Measurements from ENCODE around the gene POGLUT3.

Gene POGLUT3, protein sequence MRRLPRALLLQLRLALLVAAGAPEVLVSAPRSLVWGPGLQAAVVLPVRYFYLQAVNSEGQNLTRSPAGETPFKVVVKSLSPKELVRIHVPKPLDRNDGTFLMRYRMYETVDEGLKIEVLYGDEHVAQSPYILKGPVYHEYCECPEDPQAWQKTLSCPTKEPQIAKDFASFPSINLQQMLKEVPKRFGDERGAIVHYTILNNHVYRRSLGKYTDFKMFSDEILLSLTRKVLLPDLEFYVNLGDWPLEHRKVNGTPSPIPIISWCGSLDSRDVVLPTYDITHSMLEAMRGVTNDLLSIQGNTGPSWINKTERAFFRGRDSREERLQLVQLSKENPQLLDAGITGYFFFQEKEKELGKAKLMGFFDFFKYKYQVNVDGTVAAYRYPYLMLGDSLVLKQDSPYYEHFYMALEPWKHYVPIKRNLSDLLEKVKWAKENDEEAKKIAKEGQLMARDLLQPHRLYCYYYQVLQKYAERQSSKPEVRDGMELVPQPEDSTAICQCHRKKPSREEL

DNA sequence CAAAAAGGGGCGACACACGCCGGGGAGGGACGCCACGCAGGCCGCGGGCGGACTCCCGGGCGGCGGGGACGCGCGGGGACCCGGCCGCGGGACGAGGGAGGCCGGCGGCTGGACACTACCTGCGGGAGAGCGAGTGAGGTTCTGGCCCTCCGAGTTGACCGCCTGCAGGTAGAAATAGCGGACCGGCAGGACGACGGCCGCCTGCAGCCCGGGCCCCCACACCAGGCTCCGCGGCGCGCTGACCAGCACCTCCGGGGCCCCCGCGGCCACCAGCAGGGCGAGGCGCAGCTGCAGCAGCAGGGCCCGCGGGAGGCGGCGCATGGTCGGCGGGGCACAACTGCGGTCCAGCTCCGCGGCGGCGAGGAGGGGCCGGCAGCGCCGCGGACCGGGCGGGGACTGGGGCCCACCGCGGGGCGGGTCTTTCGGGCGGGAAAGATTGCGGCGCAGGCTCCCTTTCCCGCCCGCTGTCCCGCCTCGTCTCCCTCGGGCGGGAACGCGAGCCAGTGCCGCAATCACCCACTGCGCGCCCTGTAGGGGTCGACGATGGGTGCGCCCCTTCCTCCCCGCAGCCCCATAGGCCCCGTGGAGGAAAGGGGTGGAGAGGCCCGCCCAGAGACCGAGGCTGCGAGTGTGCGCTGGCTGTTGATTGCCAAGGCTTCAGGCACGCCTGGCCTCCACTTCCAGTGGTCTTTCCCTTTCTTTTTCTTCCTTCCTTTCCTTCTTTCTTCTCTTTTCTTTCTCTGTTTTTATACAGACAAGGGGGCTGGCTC is at the start of gene POGLUT3:
Gene POGLUT3, minus strand, starts transcription at position 339 of the 770 bp plus-strand sequence. Its CDS starts 18 bp downstream, at position 321.
- H3K4me1 ChIP-seq (ENCODE audit: control insufficient read depth, insufficient read depth, low read length), result no peaks in the 10 kb centered on the region
- peaks cover 0 to 4% of the 10 kb centered on the region in 2 experiments; a peak in 1 of 3 replicates for H3K36me3 ChIP-seq (ENCODE audit: control insufficient read depth in 2 of 2, insufficient read depth in 1 of 2, low read length in 2 of 2)
- no peaks in the 10 kb centered on the region for H3K9me3 ChIP-seq (ENCODE audit: control insufficient read depth, insufficient read depth, low read depth, low read length)
- ChIA-PET POLR2A (interaction anchor here (0.6 to 1.4 kb wide), 4 partner anchors 18 to 235 kb away, joined by 3 to 7 read pairs (median 3); partner anchors contain the start of gene EXPH5), CTCF (interaction anchor here (0.7 kb wide), 1 partner anchor 1024 kb away, joined by 3 read pairs; no protein-coding TSS in a partner anchor)
- peak within 1 kb of the TSS; percentile 56 for H3K4me3 ChIP-seq (ENCODE audit: low read depth, low read length)
- H3K27ac ChIP-seq (ENCODE audit: extremely low read depth, low read depth, low read length), result peak within 1 kb of the TSS; percentile 90
- TF ChIP-seq ZNF777 (tag by site-specific recombination; IDR thresholded peaks at IDR 0.05; ENCODE audit: borderline replicate concordance), result 0 out of 2 replicates have a peak, but pooled peaks have one; percentile 46
- no peak for TF ChIP-seq ZNF585B (tag by site-specific recombination; IDR thresholded peaks at IDR 0.05)
- no peak for TF ChIP-seq ZNF670 (tag by site-specific recombination; IDR thresholded peaks at IDR 0.05; ENCODE audit: low read depth)
- TF ChIP-seq, protein P1, sequence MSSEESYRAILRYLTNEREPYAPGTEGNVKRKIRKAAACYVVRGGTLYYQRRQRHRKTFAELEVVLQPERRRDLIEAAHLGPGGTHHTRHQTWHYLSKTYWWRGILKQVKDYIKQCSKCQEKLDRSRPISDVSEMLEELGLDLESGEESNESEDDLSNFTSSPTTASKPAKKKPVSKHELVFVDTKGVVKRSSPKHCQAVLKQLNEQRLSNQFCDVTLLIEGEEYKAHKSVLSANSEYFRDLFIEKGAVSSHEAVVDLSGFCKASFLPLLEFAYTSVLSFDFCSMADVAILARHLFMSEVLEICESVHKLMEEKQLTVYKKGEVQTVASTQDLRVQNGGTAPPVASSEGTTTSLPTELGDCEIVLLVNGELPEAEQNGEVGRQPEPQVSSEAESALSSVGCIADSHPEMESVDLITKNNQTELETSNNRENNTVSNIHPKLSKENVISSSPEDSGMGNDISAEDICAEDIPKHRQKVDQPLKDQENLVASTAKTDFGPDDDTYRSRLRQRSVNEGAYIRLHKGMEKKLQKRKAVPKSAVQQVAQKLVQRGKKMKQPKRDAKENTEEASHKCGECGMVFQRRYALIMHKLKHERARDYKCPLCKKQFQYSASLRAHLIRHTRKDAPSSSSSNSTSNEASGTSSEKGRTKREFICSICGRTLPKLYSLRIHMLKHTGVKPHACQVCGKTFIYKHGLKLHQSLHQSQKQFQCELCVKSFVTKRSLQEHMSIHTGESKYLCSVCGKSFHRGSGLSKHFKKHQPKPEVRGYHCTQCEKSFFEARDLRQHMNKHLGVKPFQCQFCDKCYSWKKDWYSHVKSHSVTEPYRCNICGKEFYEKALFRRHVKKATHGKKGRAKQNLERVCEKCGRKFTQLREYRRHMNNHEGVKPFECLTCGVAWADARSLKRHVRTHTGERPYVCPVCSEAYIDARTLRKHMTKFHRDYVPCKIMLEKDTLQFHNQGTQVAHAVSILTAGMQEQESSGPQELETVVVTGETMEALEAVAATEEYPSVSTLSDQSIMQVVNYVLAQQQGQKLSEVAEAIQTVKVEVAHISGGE (tag by site-specific recombination; conservative IDR thresholded peaks at IDR 0.05; ENCODE audit: low read depth), result no peak; the same call in 1 of the 2 replicates
- no peak for TF ChIP-seq ZNF175 (tag by site-specific recombination; IDR thresholded peaks at IDR 0.05)
- TF ChIP-seq ZNF146 (tag by site-specific recombination; IDR thresholded peaks at IDR 0.05), result no peak
- TF ChIP-seq ZBTB6 (tag by site-specific recombination; IDR thresholded peaks at IDR 0.05), result peak; percentile 22; the same call in 1 of the 2 replicates
- no peak for TF ChIP-seq ZNF791 (tag by site-specific recombination; IDR thresholded peaks at IDR 0.05)
- no peak for TF ChIP-seq SETDB1 (IDR thresholded peaks at IDR 0.05; ENCODE audit: insufficient read length, low read length)
- TF ChIP-seq SP2 (tag by site-specific recombination; IDR thresholded peaks at IDR 0.05), result peak; percentile 78
- TF ChIP-seq HOXA7 (CRISPR knock-in tag; IDR thresholded peaks at IDR 0.05; ENCODE audit: borderline replicate concordance), result no peak
- TF ChIP-seq ZFP37 (tag by site-specific recombination; IDR thresholded peaks at IDR 0.05), result no peak; the same call in 1 of the 2 replicates
- TF ChIP-seq ZNF48 (tag by site-specific recombination; IDR thresholded peaks at IDR 0.05), result no peak
- TF ChIP-seq ZNF501 (tag by site-specific recombination; IDR thresholded peaks at IDR 0.05), result no peak
- TF ChIP-seq BCL11B (tag by site-specific recombination; IDR thresholded peaks at IDR 0.05; ENCODE audit: low read depth), result no peak
- TF ChIP-seq, protein P2, sequence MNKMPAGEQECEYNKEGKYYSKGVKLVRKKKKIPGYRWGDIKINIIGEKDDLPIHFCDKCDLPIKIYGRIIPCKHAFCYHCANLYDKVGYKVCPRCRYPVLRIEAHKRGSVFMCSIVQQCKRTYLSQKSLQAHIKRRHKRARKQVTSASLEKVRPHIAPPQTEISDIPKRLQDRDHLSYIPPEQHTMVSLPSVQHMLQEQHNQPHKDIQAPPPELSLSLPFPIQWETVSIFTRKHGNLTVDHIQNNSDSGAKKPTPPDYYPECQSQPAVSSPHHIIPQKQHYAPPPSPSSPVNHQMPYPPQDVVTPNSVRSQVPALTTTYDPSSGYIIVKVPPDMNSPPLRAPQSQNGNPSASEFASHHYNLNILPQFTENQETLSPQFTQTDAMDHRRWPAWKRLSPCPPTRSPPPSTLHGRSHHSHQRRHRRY (tag by site-specific recombination; IDR thresholded peaks at IDR 0.05), result no peak
- TF ChIP-seq ZBTB21 (tag by site-specific recombination; IDR thresholded peaks at IDR 0.05), result no peak
- TF ChIP-seq YY1 (tag by site-specific recombination; IDR thresholded peaks at IDR 0.05), result no peak
- no peak for TF ChIP-seq BCL6B (tag by site-specific recombination; IDR thresholded peaks at IDR 0.05)
- no peak for TF ChIP-seq ZNF274 (IDR thresholded peaks at IDR 0.05; ENCODE audit: low read length)
- TF ChIP-seq ZNF274 (tag by site-specific recombination; IDR thresholded peaks at IDR 0.05; ENCODE audit: borderline replicate concordance), result no peak
- TF ChIP-seq, protein P3, sequence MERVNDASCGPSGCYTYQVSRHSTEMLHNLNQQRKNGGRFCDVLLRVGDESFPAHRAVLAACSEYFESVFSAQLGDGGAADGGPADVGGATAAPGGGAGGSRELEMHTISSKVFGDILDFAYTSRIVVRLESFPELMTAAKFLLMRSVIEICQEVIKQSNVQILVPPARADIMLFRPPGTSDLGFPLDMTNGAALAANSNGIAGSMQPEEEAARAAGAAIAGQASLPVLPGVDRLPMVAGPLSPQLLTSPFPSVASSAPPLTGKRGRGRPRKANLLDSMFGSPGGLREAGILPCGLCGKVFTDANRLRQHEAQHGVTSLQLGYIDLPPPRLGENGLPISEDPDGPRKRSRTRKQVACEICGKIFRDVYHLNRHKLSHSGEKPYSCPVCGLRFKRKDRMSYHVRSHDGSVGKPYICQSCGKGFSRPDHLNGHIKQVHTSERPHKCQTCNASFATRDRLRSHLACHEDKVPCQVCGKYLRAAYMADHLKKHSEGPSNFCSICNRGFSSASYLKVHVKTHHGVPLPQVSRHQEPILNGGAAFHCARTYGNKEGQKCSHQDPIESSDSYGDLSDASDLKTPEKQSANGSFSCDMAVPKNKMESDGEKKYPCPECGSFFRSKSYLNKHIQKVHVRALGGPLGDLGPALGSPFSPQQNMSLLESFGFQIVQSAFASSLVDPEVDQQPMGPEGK (tag by site-specific recombination; IDR thresholded peaks at IDR 0.05), result peak; percentile 86
- peak; percentile 74 for TF ChIP-seq ZNF341 (tag by site-specific recombination; IDR thresholded peaks at IDR 0.05; ENCODE audit: low read depth)
- TF ChIP-seq ZNF114 (tag by site-specific recombination; IDR thresholded peaks at IDR 0.05), result no peak
- TF ChIP-seq ZNF423 (tag by site-specific recombination; IDR thresholded peaks at IDR 0.05), result peak; percentile 98
- TF ChIP-seq, protein P4, sequence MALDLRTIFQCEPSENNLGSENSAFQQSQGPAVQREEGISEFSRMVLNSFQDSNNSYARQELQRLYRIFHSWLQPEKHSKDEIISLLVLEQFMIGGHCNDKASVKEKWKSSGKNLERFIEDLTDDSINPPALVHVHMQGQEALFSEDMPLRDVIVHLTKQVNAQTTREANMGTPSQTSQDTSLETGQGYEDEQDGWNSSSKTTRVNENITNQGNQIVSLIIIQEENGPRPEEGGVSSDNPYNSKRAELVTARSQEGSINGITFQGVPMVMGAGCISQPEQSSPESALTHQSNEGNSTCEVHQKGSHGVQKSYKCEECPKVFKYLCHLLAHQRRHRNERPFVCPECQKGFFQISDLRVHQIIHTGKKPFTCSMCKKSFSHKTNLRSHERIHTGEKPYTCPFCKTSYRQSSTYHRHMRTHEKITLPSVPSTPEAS (tag by site-specific recombination; IDR thresholded peaks at IDR 0.05), result no peak

All from HEK293 (cell line).